IgD-negative memory B cell (primary cell): ENCODE measurements around the gene RAPGEF3. TPM values are rescaled to one million over a fixed set of nuclear protein-coding genes. Genes with fewer than 3 reads are reported as not detected.

Source experiments
- H3K27ac Mint-ChIP-seq, 3 donors: one replicate each; pipeline ENCODE4 v1.8.0; 2020 to 2022; ENCODE audit warnings: mild to moderate bottlenecking in 3 of 3, mixed read lengths in 3 of 3, moderate library complexity in 1 of 3
- H3K27me3 Mint-ChIP-seq: one replicate; pipeline ENCODE4 v1.8.0; 2021; ENCODE audit warnings: mixed read lengths
- H3K36me3 Mint-ChIP-seq: one replicate; pipeline ENCODE4 v1.8.0; 2020; ENCODE audit warnings: mild to moderate bottlenecking, mixed read lengths
- H3K4me1 Mint-ChIP-seq, 3 donors: one replicate each; pipeline ENCODE4 v1.8.0; 2020 to 2022; ENCODE audit warnings: mixed read lengths in 3 of 3, mild to moderate bottlenecking in 1 of 3
- H3K4me3 Mint-ChIP-seq, 4 donors: one replicate each; pipeline ENCODE4 v1.8.0; 2020 to 2022; ENCODE audit warnings: mild to moderate bottlenecking in 4 of 4, mixed read lengths in 4 of 4, moderate library complexity in 3 of 4
- H3K9me3 Mint-ChIP-seq, 3 donors: one replicate each; pipeline ENCODE4 v1.8.0; 2020 to 2021; ENCODE audit warnings: mixed read lengths in 3 of 3, mild to moderate bottlenecking in 1 of 3
- polyA plus RNA-seq: library from polyadenylated mRNA; unstranded; fragments of 300-500 nt; fragmentation: Illumina TruSeq; gene quantifications from one replicate; pipeline ENCODE4 v1.2.3, GENCODE V29; 2021

The RAPGEF3 gene
- polyA plus RNA-seq, 1 donor from 2014 or later, result 0.26 TPM

DNA sequence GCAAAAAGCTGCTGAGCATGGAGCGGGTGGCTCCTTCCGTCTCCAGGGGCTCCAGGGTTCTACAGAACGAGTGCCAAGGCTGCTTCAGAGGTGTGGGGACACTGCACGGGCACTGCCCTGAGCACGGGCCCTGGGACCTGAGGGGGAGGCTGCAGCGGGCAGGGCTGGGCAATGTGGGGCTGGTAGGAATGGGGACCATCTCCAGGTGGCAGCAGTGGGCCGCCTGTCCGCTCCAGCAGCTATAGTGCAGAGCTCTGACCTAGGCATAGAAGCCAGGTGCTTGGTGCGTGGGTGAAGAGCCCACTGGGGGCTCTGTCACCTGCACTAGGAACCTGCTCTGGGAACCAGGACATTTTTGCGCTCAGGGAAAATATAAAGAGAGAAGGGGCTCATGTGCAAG, 38.8 kb upstream of the RAPGEF3 start:
- Mint-ChIP-seq H3K27ac (peak overlapping the region in 1 of 3 donors; percentile 12), H3K27me3 (no peaks in the 10 kb centered on the region), H3K36me3 (peaks cover 8% of the 10 kb centered on the region), H3K4me3 (peak overlapping the region in 3 of 4 donors; percentile 6 to 79 (median 41)), H3K4me1 (peaks cover 17 to 20% (median 19%) of the 10 kb centered on the region in 3 donors), H3K9me3 (no peaks in the 10 kb centered on the region)

DNA sequence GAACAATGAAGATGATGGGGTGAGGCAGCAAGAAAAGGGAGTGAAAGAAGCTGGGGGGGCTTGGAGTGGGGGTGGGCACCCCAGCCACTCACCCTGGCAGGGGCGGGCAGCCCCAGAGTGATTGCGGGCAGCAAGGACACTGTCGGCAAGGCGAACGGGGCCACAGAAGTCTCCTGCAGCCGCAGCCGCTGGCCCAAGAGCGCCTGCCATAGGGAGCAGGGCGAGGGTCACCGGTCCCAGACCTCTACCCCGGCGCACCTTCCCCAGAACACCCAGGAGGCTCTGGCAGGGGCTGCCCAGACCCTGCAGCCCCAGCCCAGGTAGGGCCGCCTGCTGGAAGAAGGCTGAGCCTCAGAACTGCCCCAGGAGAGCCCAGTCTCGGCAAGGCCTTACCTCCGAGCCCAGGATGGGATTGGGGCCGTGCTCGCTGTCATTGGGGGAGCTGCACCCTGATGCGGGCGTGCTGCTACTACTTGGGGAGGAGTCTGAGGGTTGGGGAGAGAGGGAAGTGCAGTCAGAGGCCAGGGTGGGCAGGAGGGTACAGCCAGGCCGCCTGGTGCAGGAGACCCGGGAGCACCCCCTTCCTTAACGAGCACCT, 37.2 kb upstream of the RAPGEF3 start:
- Mint-ChIP-seq H3K9me3 (no peaks in the 10 kb centered on the region), H3K27me3 (no peaks in the 10 kb centered on the region), H3K27ac (no peak overlapping the region), H3K4me1 (peaks cover 5 to 7% (median 6%) of the 10 kb centered on the region in 3 donors), H3K4me3 (no peak overlapping the region), H3K36me3 (peaks cover 7% of the 10 kb centered on the region)

DNA sequence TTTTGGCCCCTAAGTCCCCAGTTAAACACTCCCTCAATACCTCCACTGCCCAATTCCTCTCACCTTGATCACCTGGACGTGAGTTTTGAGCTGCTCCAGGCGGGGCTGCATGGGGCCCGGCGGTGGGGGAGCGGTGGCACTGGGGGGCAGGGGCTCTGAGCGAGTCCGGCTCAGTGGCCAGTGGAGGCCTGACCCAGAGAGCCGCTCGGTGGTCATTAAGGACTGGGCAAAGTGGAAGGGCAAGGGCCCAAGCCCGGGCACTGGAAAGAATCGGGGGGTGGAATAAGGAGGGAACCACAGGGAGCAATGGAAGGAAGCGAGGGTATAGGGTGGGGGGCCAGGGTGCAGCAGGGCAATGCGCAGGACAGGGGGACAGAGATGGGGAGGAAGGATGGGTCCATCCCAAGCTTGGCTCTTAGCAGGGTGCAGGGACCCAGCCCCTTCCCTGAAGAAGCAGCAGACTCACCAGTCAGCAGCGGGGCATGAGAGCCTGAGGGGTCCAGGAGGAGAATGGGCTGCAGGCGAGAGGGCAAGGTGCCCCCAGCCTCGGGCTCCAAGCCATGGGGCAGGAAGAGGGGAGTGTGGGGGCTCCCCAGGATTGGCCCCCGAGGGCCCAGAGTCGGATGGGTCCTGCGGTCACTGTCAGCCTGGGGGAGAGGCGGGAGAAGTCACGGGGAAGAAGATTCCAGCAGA, 36.6 kb upstream of the RAPGEF3 start:
- no peak overlapping the region for H3K4me3 Mint-ChIP-seq
- H3K27me3 Mint-ChIP-seq, result no peaks in the 10 kb centered on the region
- H3K36me3 Mint-ChIP-seq, result peaks cover 5% of the 10 kb centered on the region
- no peak overlapping the region for H3K27ac Mint-ChIP-seq
- peaks cover 3 to 5% (median 4%) of the 10 kb centered on the region in 3 donors for H3K4me1 Mint-ChIP-seq
- H3K9me3 Mint-ChIP-seq, result no peaks in the 10 kb centered on the region

DNA sequence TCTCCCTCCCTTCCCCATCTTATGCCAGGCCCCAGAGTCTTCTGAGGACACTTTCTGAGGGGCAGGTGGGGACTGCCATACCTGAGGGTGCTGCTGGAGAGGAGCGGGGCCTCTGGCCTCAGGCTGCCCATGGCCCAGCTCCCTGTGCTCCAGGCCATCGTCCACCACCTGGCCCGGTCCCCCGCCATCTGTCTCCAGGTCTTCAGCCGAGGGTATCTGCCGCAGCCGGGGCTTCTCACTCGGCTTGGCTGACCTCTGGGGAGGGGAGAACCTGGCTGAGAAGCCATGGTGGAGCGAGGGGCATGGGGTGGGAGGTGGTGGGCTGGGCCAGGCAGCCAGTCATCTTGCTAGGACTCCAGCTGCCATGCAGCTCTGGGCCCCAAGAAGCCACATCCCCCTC, 36.0 kb upstream of the RAPGEF3 start:
- H3K27me3 Mint-ChIP-seq, result no peaks in the 10 kb centered on the region
- H3K4me3 Mint-ChIP-seq, result peak overlapping the region in 1 of 4 donors; percentile 28
- H3K27ac Mint-ChIP-seq, result no peak overlapping the region
- peaks cover 3 to 5% (median 4%) of the 10 kb centered on the region in 3 donors for H3K4me1 Mint-ChIP-seq
- H3K36me3 Mint-ChIP-seq, result peaks cover 5% of the 10 kb centered on the region
- no peaks in the 10 kb centered on the region for H3K9me3 Mint-ChIP-seq

DNA sequence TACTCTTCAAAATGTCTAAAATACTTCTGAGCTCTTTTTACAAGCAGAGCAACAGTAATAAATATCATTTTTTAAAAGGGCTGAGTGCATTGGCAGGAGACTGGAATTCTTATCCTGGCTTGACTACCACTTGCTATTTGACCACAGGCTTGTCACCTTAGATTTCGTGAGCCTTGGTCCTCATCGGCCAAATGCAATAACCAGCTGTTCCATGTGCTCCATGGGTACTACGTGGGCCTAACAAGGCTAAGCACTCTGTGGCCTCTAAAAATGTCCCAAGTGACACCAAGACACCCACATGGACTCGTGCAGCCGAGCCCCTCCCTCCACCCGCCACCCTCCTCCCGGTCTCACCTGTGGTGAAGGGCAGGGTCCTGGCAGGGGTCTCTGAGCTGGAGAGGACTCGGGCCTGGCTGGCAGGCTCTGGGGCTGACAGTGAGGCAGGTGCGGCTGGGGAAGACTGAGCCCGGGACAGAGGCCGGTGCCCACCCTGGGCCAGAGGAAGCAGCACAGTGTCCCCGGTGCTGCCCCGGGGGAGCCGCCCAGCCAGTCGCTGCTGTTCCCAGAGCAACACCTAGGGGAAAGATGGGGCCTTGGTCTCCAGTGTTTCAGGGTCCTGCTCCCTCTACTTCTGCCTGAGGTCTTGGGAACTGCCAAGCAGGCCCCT, 34.5 kb upstream of the RAPGEF3 start:
- Mint-ChIP-seq H3K36me3 (peaks cover 5% of the 10 kb centered on the region), H3K9me3 (no peaks in the 10 kb centered on the region), H3K4me1 (peaks cover 2 to 5% (median 2%) of the 10 kb centered on the region in 3 donors), H3K27ac (no peak overlapping the region), H3K4me3 (no peak overlapping the region), H3K27me3 (no peaks in the 10 kb centered on the region)

DNA sequence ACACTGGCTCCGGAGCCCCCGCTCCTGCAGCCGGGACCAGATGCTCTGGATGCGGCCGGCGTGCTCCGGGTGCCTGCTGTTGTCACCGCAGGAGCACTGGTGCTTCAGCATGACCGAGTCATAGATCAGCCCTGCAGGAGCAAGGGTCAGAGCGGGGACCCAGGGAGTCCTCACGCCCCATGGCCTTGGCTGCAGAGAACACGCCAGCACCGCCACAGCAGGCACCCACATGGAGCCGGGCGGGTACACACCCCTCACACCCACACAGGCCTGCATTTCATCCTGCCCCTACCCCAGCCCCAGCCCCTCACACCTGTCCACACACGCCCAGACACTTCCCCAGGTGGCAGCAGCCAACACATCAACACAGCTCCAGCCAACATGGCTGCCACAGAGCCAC, 33.2 kb upstream of the RAPGEF3 start:
- no peak overlapping the region for H3K27ac Mint-ChIP-seq
- no peaks in the 10 kb centered on the region for H3K27me3 Mint-ChIP-seq
- H3K36me3 Mint-ChIP-seq, result peaks cover 4% of the 10 kb centered on the region

DNA sequence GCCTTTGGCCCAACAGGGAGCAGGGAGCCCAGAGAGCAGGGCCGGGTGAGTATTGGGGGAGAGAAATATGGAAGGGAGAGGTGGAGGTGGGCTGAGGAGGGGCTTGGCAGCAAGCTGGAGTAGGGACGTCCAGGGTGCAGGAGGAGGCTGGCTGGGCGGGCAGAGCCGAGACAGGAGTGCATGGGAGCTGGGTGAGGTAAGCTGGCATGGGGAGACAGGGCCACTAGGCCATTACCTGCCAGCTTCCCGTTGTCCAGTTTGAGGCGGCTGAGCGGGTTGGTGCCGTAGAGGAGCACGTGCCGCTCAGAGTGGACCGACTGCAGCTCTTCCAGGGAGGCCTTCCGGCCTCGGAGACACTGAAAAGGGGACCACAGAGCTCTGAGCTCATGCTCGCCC, 32.7 kb upstream of the RAPGEF3 start:
- H3K36me3 Mint-ChIP-seq, result peaks cover 4% of the 10 kb centered on the region
- no peaks in the 10 kb centered on the region for H3K27me3 Mint-ChIP-seq
- peaks cover 0 to 2% (median 0%) of the 10 kb centered on the region in 3 donors for H3K4me1 Mint-ChIP-seq
- no peaks in the 10 kb centered on the region for H3K9me3 Mint-ChIP-seq
- no peak overlapping the region for H3K27ac Mint-ChIP-seq
- H3K4me3 Mint-ChIP-seq, result no peak overlapping the region

More for the DNA sequence above, 33.2 kb upstream of the RAPGEF3 start:
- H3K4me3 Mint-ChIP-seq, result no peak overlapping the region
- no peaks in the 10 kb centered on the region for H3K9me3 Mint-ChIP-seq
- peaks cover 0 to 2% (median 0%) of the 10 kb centered on the region in 3 donors for H3K4me1 Mint-ChIP-seq

DNA sequence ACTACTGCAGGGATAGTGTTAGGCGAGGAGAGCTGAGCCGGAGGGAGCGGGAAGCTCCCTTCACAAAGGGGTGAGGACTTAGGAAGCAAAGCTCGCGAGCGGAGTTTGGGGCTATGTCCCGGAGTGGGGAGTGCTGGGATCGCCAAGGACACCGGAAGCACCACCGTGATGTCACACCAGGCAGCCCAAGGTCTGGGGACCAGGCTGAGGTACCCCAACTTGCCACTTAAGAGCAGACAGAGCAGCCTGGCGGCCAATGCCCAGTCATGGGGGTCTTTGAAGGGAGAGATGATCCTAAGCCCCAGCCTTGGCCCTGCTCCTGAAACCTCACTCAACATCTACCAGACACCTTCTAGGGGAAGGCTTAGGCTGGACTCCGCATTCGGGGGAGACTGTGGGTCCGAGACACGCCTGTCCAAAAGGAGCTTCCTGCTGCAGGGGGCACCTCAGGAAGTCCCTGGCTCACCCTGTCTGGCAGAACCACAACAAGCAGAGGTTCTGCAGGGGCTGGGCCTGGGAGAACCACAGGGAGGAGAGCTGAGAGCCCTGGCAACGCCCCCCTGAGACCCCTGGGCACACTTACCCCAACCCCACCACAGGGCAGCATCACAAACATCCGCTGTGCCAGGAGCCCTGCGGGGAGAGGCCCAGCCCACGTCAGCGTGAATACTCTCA, 32.1 kb upstream of the RAPGEF3 start:
- Mint-ChIP-seq H3K27ac (no peak overlapping the region), H3K36me3 (peaks cover 4% of the 10 kb centered on the region), H3K27me3 (no peaks in the 10 kb centered on the region), H3K4me3 (no peak overlapping the region), H3K4me1 (peaks cover 0 to 2% (median 0%) of the 10 kb centered on the region in 3 donors), H3K9me3 (no peaks in the 10 kb centered on the region)

DNA sequence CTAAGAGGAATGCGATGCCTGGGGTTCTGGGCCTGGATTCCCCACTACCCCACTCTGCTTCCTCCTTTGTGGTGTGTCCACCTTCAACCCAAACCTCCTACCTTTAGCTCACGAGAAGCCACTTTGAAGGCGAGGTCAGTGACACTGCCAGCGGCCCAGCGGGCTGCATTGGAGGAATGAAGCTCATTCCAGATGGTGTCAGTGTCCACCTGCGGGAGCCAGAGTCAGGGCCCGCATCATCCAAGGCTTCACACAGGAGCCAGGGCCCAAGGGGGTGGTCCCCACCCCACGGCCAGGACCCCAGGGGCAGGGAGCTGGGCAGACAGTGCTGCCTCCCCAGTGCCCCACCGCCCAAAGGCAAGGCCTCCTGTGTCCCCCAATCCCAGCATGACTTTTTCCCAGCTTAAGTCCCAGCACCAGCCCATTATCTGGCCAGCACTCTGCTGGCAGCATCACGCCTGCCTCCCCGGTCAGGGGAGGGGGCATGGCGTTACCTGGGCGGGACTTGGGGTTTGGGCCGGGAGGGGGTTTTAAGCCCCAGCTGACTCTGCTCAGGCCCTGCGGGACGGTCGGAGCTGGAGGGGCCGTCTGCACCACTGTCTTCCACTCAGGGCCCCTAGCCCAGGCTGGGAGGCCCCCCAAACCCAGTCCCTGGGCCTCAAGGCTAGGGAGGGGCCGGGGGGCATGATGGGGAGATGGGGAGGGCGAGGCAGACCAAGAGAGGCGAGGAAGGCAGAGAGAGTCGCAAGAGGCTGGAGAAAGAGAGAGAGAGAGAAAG, 31.2 kb upstream of the RAPGEF3 start:
- Mint-ChIP-seq H3K36me3 (peaks cover 4% of the 10 kb centered on the region), H3K9me3 (no peaks in the 10 kb centered on the region), H3K27me3 (no peaks in the 10 kb centered on the region), H3K27ac (peak overlapping the region in 1 of 3 donors; percentile 58), H3K4me1 (peaks cover 0 to 2% (median 0%) of the 10 kb centered on the region in 3 donors), H3K4me3 (no peak overlapping the region)

DNA sequence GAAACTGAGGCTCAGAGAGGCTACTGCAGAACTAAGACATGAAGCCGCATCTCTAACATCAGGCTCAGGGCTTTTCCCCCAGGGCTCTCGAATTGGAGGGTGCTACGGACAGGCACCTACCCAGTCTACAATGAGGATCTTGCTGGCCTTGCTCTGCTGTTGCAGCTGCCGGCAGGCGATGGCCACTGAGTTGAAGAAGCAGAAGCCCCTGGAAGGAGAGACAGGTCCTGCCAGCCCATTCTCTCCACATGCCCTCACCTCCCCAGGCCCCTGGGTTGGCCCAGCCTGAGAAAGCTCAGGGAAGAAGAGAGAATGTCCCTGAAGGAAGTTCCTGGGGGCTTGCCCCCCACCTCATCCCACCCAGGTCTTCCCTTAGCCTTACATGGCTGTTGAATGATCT, 30.5 kb upstream of the RAPGEF3 start:
- Mint-ChIP-seq H3K27ac (peak overlapping the region in 1 of 3 donors; percentile 58), H3K27me3 (no peaks in the 10 kb centered on the region), H3K4me3 (no peak overlapping the region), H3K9me3 (no peaks in the 10 kb centered on the region), H3K4me1 (peaks cover 0 to 2% (median 0%) of the 10 kb centered on the region in 3 donors), H3K36me3 (peaks cover 4% of the 10 kb centered on the region)

DNA sequence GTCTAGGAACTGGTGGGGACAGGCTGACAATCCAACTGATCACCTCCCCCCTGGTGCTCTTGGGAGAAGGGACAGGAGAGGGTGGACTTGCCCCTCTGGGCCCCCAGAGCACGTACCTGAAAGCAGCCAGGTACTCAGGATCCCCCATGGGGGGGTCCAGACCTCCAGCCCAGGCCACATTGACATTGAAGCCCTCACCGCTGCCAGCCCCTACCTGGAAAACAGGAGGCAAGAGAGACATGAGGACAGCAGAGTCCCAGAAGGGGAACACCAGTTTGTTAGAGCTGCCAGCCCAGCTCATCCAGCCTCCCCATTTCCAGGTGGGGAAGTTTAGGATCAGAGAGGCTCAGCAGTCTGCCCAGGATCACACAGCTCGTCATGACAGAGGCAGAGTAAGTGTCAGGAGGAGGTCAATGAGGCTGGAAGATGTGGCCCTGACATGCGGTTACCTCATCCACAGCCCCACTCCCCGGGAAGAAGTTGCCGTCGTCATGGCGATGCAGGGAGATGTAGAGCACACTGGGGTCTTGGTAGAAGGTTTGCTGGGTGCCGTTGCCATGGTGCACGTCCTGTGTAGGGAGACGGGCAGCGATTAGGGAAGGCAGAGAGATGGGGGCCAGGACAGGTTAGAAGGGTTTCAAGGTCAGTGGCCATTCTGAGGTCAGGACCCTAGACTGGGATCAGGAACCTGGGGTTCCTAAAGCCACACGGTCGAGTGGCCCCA, 29.1 kb upstream of the RAPGEF3 start:
- H3K36me3 Mint-ChIP-seq, result peaks cover 1% of the 10 kb centered on the region
- peak overlapping the region in 2 of 3 donors; percentile 53 to 77 for H3K27ac Mint-ChIP-seq
- no peaks in the 10 kb centered on the region for H3K9me3 Mint-ChIP-seq
- H3K4me1 Mint-ChIP-seq, result peaks cover 0 to 2% (median 0%) of the 10 kb centered on the region in 3 donors
- H3K4me3 Mint-ChIP-seq, result no peak overlapping the region
- no peaks in the 10 kb centered on the region for H3K27me3 Mint-ChIP-seq

DNA sequence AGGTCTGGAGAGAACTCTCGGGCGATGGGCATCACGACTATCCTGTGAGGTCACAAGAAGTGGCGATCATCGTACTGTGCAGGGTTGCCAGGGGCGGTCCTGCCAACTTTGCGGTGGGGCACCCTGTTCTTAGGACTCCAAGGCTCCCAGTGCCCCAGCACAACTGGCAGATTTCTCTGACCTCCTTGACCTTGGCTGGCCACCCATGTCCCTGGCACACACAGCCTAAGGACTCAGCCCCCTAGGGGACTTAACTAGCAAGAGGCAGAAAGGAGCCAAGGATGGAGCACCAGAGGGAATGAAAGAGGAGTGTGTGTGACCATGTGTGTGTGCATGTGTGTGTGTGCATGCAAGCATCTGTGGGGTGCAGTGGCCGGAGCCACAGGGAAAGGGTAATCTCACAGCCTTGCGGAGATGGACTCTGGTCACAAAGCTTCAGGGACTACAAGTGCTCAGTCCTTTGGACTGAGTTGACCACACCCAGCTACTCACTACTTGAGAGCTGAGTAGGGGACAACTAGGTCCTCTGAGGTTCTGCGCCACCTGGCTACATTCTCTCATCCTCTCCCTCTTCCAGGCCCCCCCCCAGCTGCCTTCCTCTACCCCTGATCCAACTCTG, 28.1 kb upstream of the RAPGEF3 start:
- peak overlapping the region in 1 of 3 donors; percentile 77 for H3K27ac Mint-ChIP-seq
- H3K27me3 Mint-ChIP-seq, result no peaks in the 10 kb centered on the region
- H3K4me3 Mint-ChIP-seq, result no peak overlapping the region
- peaks cover 0 to 2% (median 0%) of the 10 kb centered on the region in 3 donors for H3K4me1 Mint-ChIP-seq
- H3K9me3 Mint-ChIP-seq, result no peaks in the 10 kb centered on the region
- H3K36me3 Mint-ChIP-seq, result peaks cover 1% of the 10 kb centered on the region

DNA sequence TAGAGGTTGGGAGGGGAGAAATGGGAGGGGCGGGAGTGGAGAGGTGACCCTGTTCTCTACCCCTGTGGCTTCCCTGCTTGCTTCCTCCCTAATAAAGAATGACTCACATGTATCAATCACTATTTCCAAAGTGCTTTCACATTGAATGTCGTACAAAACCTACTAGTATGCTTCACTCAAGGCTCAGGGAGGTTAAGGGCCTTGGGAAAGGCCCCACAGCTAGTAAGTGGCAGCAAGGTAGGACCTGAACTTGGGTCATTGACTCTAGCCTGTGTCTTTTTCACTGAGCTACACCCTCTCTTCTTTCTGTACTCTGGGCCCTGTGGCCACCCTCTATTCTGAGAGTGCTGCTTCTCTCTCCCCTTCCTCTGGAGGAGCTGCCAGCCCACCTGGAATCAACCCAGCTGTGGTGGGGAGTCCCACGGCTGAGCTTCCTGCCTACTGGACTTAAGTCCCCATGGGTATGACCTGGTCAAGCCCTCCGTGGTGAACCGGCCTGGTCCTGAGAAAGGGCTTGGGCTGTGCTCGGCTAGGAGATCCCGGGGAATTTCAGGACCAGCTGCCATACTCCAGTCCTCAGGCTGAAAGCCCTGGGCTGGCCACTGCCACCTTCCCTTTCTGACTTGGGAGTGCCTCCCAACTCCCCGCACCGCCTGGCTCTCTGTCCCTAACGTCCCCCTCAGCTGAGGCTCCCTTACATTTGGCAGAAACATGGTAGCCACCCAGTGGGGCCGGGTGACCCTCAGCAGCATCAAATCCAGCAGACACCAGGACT, 27.4 kb upstream of the RAPGEF3 start:
- H3K36me3 Mint-ChIP-seq, result peaks cover 1% of the 10 kb centered on the region
- peak overlapping the region in 1 of 3 donors; percentile 59 for H3K27ac Mint-ChIP-seq

More for the DNA sequence above, 27.4 kb upstream of the RAPGEF3 start:
- H3K27me3 Mint-ChIP-seq, result no peaks in the 10 kb centered on the region
- no peak overlapping the region for H3K4me3 Mint-ChIP-seq
- peaks cover 0 to 2% (median 0%) of the 10 kb centered on the region in 3 donors for H3K4me1 Mint-ChIP-seq
- no peaks in the 10 kb centered on the region for H3K9me3 Mint-ChIP-seq
